K562 (cell line): ENCODE results near the gene PLAAT4. TPM values are rescaled to one million over a fixed set of nuclear protein-coding genes. Genes with fewer than 3 reads are reported as not detected.
A peak's percentile ranks its signal among the peaks of the same experiment; 100 is the strongest.

Experiments
- ADNP ChIP-seq: fragments of 200-800 bp; sonication (Bioruptor generic); IDR thresholded peaks from 2 replicates; pipeline ENCODE4 v1.6.1; 2016; ENCODE audit warnings: missing genetic modification characterization, missing compliant biosample characterization
- CBFB ChIP-seq: sonication (generic); formaldehyde crosslinking; IDR thresholded peaks from 2 replicates; pipeline ENCODE4 v1.4.0; 2020; ENCODE audit warnings: mild to moderate bottlenecking, missing genetic modification reagents
- FOXP1 ChIP-seq: sonication (generic); formaldehyde crosslinking; IDR thresholded peaks from 2 replicates; pipeline ENCODE4 v1.8.0; 2022; ENCODE audit warnings: mild to moderate bottlenecking, missing genetic modification reagents
- GTF2F1 ChIP-seq: IDR thresholded peaks from 2 replicates; pipeline ENCODE4 v1.6.1; 2011; ENCODE audit warnings: low read depth, low read length, improper control_type of control experiment
- HOXB6 ChIP-seq: fragments of 250-450 bp; sonication (Bioruptor Pico); IDR thresholded peaks from 2 replicates; pipeline ENCODE4 v1.5.1; 2022; ENCODE audit warnings: mild to moderate bottlenecking, borderline replicate concordance
- KHSRP ChIP-seq: fragments of 450-650 bp; IDR thresholded peaks from 2 replicates; pipeline ENCODE4 v1.6.1; 2017
- LARP7 ChIP-seq: fragments of 450-650 bp; IDR thresholded peaks from 2 replicates; pipeline ENCODE4 v1.6.1; 2016
- MBD1 ChIP-seq: fragments of 250-450 bp; sonication (Bioruptor Pico); IDR thresholded peaks from 2 replicates; pipeline ENCODE4 v1.8.0; 2022; ENCODE audit warnings: inconsistent platforms
- NUFIP1 ChIP-seq: fragments of 450-650 bp; IDR thresholded peaks from 2 replicates; pipeline ENCODE4 v1.6.1; 2018; ENCODE audit not compliant: partially characterized antibody
- POLR2AphosphoS2 ChIP-seq: IDR thresholded peaks from 2 replicates; pipeline ENCODE4 v1.6.1; 2012; ENCODE audit warnings: low read length, improper control_type of control experiment
- RFX1 ChIP-seq: fragments of 450-650 bp; IDR thresholded peaks from 2 replicates; pipeline ENCODE4 v1.6.1; 2016; ENCODE audit warnings: mild to moderate bottlenecking, moderate library complexity
- ZBTB12 ChIP-seq: fragments of 250-450 bp; sonication (Bioruptor Pico); IDR thresholded peaks from 2 replicates; pipeline ENCODE4 v1.4.0; 2020
- ZBTB9 ChIP-seq: fragments of 450-650 bp; formaldehyde crosslinking; IDR thresholded peaks from 2 replicates; pipeline ENCODE4 v1.4.0; 2020; ENCODE audit warnings: mild to moderate bottlenecking, moderate library complexity
- ZC3H4 ChIP-seq: sonication (generic); formaldehyde crosslinking; IDR thresholded peaks from 2 replicates; pipeline ENCODE4 v1.9.0; 2021; ENCODE audit warnings: missing genetic modification reagents, borderline replicate concordance
- ZNF407 ChIP-seq: fragments of 450-650 bp; IDR thresholded peaks from 2 replicates; pipeline ENCODE4 v1.6.1; 2016; ENCODE audit warnings: low read depth
- ZNF586 ChIP-seq: fragments of 450-650 bp; formaldehyde crosslinking; conservative IDR thresholded peaks from 2 replicates; pipeline ENCODE4 v1.4.0; 2020; ENCODE audit warnings: mild to moderate bottlenecking, moderate library complexity
- polyA plus RNA-seq, 8 experiments: library from polyadenylated mRNA; depleted of rRNA in 4 of 8; stranded (reverse) in 5 of 8; unstranded in 3 of 8; fragments of >200 nt; fragmentation: Nextera tagmentation in 2 of 8; fragmentation: Illumina TruSeq in 1 of 8; extraction: Ambion mirVana in 2 of 8; extraction: Trizol in 1 of 8; gene quantifications; 2 replicates each; pipeline versions ENCODE4 v1.2.1 to v1.2.3, GENCODE V29; 2011 to 2014; ENCODE audit warnings: inconsistent platforms in 1 of 8, missing spikeins in 1 of 8
- total RNA-seq, 7 experiments: library from RNA; depleted of rRNA in 6 of 7; stranded (reverse); fragments of >200 nt in 6 of 7; fragmentation: Illumina TruSeq in 2 of 7; extraction: Trizol in 2 of 7; gene quantifications; 2 replicates each; pipeline versions ENCODE4 v1.2.1 to v1.2.3, GENCODE V29; 2011 to 2021; ENCODE audit warnings: low replicate concordance in 1 of 7

PLAAT4 gene
- total and polyA plus RNA-seq, 9 of the 15 experiments (the other 6 are each of a cell fraction or from before 2014, with no cell fraction given), result 0.54 to 3.0 (median 1.3) TPM; not detected in 1

GRCh38 chr11:63505857-63506528 lies 30.6 kb upstream of the PLAAT4 start, which contains the start of gene LGALS12 (continued):
- TF ChIP-seq CBFB (CRISPR knock-in tag), result no peak
- no peak for TF ChIP-seq HOXB6
- no peak for TF ChIP-seq ZBTB12 (CRISPR knock-in tag)
- TF ChIP-seq ZBTB9 (CRISPR knock-in tag), result 0 out of 2 replicates have a peak, but pooled peaks have one; percentile 17
- TF ChIP-seq GTF2F1, result no peak
- no peak for TF ChIP-seq KHSRP
- TF ChIP-seq FOXP1 (CRISPR knock-in tag), result no peak
- TF ChIP-seq POLR2AphosphoS2, result no peak
- TF ChIP-seq ZNF407, result no peak
- no peak for TF ChIP-seq ZC3H4 (CRISPR knock-in tag)
- TF ChIP-seq ZNF586 (CRISPR knock-in tag), result no peak
- TF ChIP-seq MBD1 (CRISPR knock-in tag), result no peak
- TF ChIP-seq RFX1, result no peak
- TF ChIP-seq NUFIP1, result no peak
- no peak for TF ChIP-seq LARP7
- TF ChIP-seq ADNP, result no peak
